Hematopoietic multipotent progenitor cell treated with erythropoietin and hydrocortisone succinate and interleukin-3 and kit ligand, for 6 days (in vitro differentiated cells): Measurements from ENCODE around the gene POP7.
"Not testable (repeated sequence)": the region's sequence is repeated elsewhere in the genome, so short reads cannot be mapped to it uniquely, and the experiment has no call there.

Experiments used
- DNase-seq: peaks from one replicate; pipeline ENCODE4 v3.0.0-alpha.2; 2015

POP7 gene

GRCh38 chr7:100705753-100706671 is at the start of gene POP7:
Gene POP7 (plus strand): TSS chr7:100706121. CDS start chr7:100706831, 710 bp downstream.
- peak; percentile 99 for DNase-seq

- DNase-seq = peak; percentile 58
These were observed 43.6 kb upstream of the POP7 start for GRCh38 chr7:100662194-100662776.

- DNase-seq = no peak
These were observed 40.7 kb upstream of the POP7 start for GRCh38 chr7:100665168-100665726.

- DNase-seq = no peak
These were observed 38.4 kb upstream of the POP7 start for GRCh38 chr7:100667331-100668068.

- DNase-seq = no peak
These were observed 37.9 kb upstream of the POP7 start for GRCh38 chr7:100668069-100668449.

GRCh38 chr7:100669106-100669505 is 36.8 kb upstream of the POP7 start:
- DNase-seq = not testable (repeated sequence)

- DNase-seq = peak; percentile 40
These were observed 35.8 kb upstream of the POP7 start for GRCh38 chr7:100670074-100670473.

- DNase-seq = no peak
These were observed 34.3 kb upstream of the POP7 start for GRCh38 chr7:100671353-100672327.

GRCh38 chr7:100673302-100673941 is 32.5 kb upstream of the POP7 start, which contains the start of gene GNB2:
Gene GNB2 (plus strand): TSS chr7:100673740. CDS start chr7:100676266, 2,526 bp downstream.
- peak; percentile 98 for DNase-seq

GRCh38 chr7:100673942-100674410 is 31.9 kb upstream of the POP7 start:
- peak; percentile 70 for DNase-seq

- peak; percentile 56 for DNase-seq
These were observed 31.4 kb upstream of the POP7 start for GRCh38 chr7:100674411-100675104.

- no peak for DNase-seq
These were observed 30.8 kb upstream of the POP7 start for GRCh38 chr7:100675105-100675451.

- peak; percentile 92 for DNase-seq
These were observed 30.2 kb upstream of the POP7 start for GRCh38 chr7:100675581-100676350.

- DNase-seq = no peak
These were observed 29.2 kb upstream of the POP7 start for GRCh38 chr7:100676501-100677306.

- peak; percentile 24 for DNase-seq
These were observed 28.3 kb upstream of the POP7 start for GRCh38 chr7:100677308-100678267.

- DNase-seq = peak; percentile 19
These were observed 27.5 kb upstream of the POP7 start for GRCh38 chr7:100678291-100678984.
